ENCODE results near the gene TMUB1. TPM values are rescaled to one million over a fixed set of nuclear protein-coding genes. Genes with fewer than 3 reads are reported as not detected.
A peak's percentile ranks its signal among the peaks of the same experiment; 100 is the strongest.

TMUB1 gene
- total and polyA plus RNA-seq, 9 of the 15 experiments (the other 6 are each of a cell fraction or from before 2014, with no cell fraction given), result 0.14 to 241 (median 74.1) TPM

DNA sequence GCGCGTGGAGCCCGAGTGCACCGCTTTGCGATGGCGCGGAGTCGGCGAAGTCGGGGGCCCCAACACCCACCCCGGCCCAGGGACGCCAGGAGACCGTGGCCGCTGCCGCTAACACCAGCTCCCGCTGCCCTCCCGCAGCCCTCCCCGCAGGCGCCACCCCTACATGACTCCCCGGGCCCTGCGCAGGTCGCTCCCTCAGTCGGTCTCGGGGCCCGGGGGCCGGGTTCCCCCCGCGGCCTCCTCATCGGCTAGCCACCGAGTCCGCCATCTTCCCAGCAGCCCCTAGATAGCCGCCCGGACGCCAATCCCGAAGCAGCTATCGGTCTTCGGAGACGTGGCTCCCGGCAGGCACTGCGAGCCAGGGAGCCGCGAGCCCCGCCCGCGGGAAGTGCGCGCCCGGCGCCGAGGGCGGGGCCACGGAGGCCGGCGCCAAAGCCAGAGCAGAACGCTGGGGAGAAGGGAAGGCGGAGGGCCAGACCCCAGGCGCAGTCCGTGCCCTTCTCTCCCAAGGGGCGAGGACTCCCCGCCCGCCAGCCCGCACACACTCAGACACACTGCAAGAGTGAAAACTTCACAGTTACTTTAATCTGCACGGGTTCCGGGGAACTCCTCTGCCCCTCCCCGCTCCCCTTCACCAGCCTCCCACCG lies 2.6 kb downstream of the TMUB1 start, which contains the start of gene FASTK (continued):
- TF ChIP-seq ZBTB11 (CRISPR knock-in tag; IDR thresholded peaks at IDR 0.05) (peak in 1 of 3 experiments; percentile 72; a peak in 2 of 6 replicates), TEAD1 (CRISPR knock-in tag; IDR thresholded peaks at IDR 0.05) (0 out of 4 replicates have a peak, but pooled peaks of 1 of the 2 experiments have one; percentile 22), TBP (optimal IDR thresholded peaks at IDR 0.05; ENCODE audit: low read depth, low read length) (peak; percentile 90), ZNF347 (CRISPR knock-in tag; IDR thresholded peaks at IDR 0.05; ENCODE audit: low read depth) (no peak), FIP1L1 (IDR thresholded peaks at IDR 0.05; ENCODE audit: low read depth, low read length, poor library complexity, severe bottlenecking) (peak; percentile 22), PCBP1 (IDR thresholded peaks at IDR 0.05; ENCODE audit: low read depth, low read length, poor library complexity, severe bottlenecking) (no peak), DACH1 (IDR thresholded peaks at IDR 0.05; ENCODE audit: partially characterized antibody) (no peak), PATZ1 (CRISPR knock-in tag; IDR thresholded peaks at IDR 0.05; ENCODE audit: borderline replicate concordance) (0 out of 2 replicates have a peak, but pooled peaks have one; percentile 19), ELF2 (CRISPR knock-in tag; IDR thresholded peaks at IDR 0.05) (peak; percentile 52; the same call in 1 of the 2 replicates)
- TF ChIP-seq, protein P1, sequence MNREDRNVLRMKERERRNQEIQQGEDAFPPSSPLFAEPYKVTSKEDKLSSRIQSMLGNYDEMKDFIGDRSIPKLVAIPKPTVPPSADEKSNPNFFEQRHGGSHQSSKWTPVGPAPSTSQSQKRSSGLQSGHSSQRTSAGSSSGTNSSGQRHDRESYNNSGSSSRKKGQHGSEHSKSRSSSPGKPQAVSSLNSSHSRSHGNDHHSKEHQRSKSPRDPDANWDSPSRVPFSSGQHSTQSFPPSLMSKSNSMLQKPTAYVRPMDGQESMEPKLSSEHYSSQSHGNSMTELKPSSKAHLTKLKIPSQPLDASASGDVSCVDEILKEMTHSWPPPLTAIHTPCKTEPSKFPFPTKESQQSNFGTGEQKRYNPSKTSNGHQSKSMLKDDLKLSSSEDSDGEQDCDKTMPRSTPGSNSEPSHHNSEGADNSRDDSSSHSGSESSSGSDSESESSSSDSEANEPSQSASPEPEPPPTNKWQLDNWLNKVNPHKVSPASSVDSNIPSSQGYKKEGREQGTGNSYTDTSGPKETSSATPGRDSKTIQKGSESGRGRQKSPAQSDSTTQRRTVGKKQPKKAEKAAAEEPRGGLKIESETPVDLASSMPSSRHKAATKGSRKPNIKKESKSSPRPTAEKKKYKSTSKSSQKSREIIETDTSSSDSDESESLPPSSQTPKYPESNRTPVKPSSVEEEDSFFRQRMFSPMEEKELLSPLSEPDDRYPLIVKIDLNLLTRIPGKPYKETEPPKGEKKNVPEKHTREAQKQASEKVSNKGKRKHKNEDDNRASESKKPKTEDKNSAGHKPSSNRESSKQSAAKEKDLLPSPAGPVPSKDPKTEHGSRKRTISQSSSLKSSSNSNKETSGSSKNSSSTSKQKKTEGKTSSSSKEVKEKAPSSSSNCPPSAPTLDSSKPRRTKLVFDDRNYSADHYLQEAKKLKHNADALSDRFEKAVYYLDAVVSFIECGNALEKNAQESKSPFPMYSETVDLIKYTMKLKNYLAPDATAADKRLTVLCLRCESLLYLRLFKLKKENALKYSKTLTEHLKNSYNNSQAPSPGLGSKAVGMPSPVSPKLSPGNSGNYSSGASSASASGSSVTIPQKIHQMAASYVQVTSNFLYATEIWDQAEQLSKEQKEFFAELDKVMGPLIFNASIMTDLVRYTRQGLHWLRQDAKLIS (CRISPR knock-in tag; IDR thresholded peaks at IDR 0.05), result peak; percentile 60; the same call in 1 of the 2 replicates
- TF ChIP-seq, protein P2, sequence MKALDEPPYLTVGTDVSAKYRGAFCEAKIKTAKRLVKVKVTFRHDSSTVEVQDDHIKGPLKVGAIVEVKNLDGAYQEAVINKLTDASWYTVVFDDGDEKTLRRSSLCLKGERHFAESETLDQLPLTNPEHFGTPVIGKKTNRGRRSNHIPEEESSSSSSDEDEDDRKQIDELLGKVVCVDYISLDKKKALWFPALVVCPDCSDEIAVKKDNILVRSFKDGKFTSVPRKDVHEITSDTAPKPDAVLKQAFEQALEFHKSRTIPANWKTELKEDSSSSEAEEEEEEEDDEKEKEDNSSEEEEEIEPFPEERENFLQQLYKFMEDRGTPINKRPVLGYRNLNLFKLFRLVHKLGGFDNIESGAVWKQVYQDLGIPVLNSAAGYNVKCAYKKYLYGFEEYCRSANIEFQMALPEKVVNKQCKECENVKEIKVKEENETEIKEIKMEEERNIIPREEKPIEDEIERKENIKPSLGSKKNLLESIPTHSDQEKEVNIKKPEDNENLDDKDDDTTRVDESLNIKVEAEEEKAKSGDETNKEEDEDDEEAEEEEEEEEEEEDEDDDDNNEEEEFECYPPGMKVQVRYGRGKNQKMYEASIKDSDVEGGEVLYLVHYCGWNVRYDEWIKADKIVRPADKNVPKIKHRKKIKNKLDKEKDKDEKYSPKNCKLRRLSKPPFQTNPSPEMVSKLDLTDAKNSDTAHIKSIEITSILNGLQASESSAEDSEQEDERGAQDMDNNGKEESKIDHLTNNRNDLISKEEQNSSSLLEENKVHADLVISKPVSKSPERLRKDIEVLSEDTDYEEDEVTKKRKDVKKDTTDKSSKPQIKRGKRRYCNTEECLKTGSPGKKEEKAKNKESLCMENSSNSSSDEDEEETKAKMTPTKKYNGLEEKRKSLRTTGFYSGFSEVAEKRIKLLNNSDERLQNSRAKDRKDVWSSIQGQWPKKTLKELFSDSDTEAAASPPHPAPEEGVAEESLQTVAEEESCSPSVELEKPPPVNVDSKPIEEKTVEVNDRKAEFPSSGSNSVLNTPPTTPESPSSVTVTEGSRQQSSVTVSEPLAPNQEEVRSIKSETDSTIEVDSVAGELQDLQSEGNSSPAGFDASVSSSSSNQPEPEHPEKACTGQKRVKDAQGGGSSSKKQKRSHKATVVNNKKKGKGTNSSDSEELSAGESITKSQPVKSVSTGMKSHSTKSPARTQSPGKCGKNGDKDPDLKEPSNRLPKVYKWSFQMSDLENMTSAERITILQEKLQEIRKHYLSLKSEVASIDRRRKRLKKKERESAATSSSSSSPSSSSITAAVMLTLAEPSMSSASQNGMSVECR (CRISPR knock-in tag; IDR thresholded peaks at IDR 0.05), result peak; percentile 2; the same call in 1 of the 2 replicates

Measured in K562 (cell line).